DOHH2 (cell line): ENCODE data around the gene TPCN2.

Experiments used
- CTCF ChIP-seq: fragments of 200-600 bp; sonication (generic); IDR thresholded peaks from one replicate; pipeline ENCODE4 v1.5.1; 2014; ENCODE audit warnings: antibody characterized with exemption, mild to moderate bottlenecking, low read depth, low read length; ENCODE audit not compliant: poor library complexity, severe bottlenecking
- EZH2phosphoT487 ChIP-seq: fragments of 200-600 bp; sonication (generic); IDR thresholded peaks from 2 replicates; pipeline ENCODE4 v1.6.1; 2017; ENCODE audit warnings: borderline replicate concordance, mild to moderate bottlenecking, antibody characterized with exemption, low read length, moderate library complexity, mixed read lengths

- TF ChIP-seq CTCF (no peak), EZH2phosphoT487 (no peak)
These were observed 18.5 kb downstream of the TPCN2 start for GRCh38 chr11:69067200-69067599.
